HG02678 (cell line): ENCODE measurements around the gene PPFIBP1.

ENCODE experiments used
- ATAC-seq: cut with Tn5 transposase; IDR thresholded peaks from one replicate; pipeline ENCODE4 v1.9.1; 2021; ENCODE audit warnings: mild to moderate bottlenecking, moderate library complexity; ENCODE audit not compliant: unreplicated experiment

PPFIBP1 gene

DNA sequence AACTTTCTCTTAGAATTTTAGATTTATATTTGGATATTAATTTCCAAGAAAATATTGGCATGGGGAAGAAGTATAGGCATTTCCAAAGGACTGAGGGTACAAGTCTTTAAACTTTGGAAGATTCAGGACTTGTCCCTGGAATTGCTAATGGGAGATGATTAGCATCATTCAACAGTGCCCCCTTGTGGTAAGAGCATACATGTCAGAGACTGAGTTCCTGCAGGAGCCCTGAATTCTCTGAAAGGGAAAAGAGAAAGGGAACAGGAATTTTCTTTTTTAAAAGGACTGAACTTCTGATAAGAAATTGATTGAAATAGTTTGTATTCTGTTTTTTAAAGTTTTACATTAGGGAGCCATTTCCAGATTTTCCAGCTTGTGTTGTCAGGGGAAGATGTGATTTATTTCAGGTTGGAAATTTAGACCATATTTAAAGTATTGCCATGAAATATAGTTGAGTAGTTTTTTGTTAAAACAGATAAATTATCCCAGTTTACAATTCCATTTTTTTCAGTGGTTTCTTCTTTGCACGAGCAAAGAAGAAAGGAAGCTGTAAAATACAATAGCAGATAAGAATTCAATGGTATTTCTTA lies 128.3 kb downstream of the PPFIBP1 start:
- no peak for ATAC-seq

DNA sequence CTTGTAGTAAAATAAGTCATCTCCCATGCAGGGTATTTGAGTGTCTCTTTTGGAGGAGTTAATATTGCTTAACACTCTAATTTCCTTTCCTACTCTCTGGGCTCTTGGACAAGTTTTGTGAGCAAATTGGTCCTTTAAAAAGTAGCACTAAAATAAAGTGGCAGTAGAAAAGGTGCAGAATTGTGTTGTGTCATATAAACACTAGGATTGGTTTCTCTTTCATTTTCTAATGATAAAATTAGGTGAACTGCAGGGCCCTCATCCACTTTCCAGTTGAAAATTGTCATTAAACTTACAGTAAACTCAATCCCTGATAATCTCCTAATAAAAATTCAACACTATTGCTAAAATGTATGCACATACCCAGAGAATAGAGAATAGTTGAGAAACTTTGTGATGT lies 129.7 kb downstream of the PPFIBP1 start:
- peak; percentile 57 for ATAC-seq

DNA sequence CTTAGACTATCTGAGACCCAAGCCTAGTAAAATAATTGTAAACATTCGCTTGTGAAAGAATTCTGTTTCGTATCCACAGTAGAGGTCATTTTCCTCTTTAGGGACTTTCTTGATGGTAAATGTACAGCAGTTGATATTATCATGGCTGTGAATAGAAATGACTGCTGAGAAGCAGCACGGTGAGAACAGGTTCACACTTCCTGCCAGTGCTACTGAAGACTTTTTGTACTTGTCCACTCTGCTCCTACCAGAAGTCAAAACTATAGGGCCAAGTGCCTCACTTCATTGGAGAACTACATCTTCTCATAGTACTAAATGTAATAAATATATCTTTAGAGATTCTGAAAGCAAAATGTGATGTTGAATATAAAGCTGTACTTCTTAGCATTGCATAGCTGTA lies 131.5 kb downstream of the PPFIBP1 start:
- ATAC-seq, result peak; percentile 49

DNA sequence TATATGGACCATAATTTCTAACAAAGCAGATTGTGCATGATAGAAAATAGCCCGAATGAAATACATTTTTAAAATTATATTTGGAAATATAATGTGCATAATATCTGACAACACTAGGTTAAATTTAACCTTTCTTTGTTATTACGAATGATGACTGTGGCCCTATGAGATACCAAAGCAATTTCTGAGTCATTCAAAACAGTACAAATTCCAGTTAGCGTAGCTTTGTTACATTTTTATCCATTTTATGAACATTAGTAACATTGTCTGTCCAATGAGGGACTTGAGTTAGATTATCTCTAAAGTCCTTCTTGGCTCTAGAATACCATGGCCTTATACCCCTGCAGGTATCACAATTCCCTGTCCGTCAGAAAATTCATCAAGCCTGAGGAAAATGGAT lies 133.3 kb downstream of the PPFIBP1 start:
- ATAC-seq, result no peak

DNA sequence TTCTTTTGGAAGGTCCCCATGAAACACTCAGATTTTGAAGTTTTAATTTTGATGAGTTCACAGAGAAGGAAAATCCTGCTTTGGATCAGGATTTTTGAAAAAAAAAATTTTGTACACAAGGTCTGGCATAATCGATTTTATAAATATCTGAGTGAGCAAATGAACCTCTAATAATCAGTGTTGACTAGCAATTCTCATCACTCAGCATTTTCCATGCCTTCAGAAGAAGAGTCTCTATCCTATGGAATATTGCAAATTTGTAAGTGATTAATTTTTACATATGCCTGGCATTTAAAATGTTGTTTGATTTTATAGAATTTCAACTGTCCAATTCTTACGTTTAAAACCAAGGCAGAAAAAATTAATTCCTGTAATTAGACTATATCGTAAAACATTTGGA lies 141.7 kb downstream of the PPFIBP1 start:
- no peak for ATAC-seq

DNA sequence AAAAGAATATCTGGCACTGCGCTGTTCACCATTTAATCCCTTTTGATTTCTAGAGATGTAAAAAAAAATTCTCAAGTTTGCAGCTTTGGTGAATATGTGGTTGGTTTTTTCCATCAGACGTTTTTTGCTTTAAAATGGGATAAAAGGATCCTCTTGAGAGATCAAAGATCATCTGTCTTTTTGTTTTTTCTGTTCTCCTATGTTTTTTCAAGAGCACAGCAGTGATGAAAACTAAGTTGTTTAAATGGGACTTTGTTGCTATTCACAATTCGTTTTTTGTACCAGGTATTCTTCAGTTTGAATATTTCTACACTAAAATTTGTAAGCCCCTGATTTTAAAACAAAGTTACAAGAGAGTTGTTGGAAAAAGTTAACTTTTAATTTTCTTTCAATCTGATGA lies 142.5 kb downstream of the PPFIBP1 start:
- ATAC-seq, result no peak

DNA sequence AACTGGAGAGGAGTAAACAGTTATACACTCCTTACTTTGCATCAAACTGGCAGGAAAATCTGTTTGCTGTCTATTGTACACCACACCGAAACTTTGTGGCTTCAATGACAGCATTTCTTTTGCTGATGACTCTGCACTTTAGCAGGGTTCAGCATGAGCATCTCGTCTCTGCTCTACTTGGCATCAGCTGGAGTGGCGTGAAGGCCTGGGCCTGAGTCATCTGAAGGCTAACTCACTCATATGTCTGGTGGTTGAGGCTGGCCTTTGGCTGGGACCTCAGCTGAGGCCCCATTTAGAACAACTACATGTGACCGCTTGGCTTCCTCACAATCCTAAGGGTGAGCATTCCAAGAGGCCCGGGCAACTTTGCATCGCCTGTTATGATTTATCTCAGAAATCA lies 143.5 kb downstream of the PPFIBP1 start:
- ATAC-seq, result no peak

DNA sequence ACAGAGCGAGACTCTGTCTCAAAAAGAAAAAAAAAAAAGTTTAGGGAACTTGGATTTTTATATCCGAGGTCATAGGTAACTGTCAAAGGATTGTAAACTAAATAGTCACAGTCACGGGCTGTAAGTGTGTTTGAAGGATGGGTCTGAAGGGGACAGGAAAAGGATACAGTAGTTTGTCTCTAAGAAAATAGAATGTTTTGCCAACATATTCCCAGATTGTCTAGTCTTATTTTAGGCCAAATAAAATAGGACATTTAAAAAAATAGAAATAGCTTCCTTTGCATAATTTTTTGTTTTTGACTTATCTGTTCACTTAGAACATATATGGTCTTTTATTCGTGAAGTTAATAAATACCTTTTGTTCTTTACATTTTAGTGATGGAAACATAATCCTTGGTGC lies 148.0 kb downstream of the PPFIBP1 start:
- ATAC-seq, result no peak

DNA sequence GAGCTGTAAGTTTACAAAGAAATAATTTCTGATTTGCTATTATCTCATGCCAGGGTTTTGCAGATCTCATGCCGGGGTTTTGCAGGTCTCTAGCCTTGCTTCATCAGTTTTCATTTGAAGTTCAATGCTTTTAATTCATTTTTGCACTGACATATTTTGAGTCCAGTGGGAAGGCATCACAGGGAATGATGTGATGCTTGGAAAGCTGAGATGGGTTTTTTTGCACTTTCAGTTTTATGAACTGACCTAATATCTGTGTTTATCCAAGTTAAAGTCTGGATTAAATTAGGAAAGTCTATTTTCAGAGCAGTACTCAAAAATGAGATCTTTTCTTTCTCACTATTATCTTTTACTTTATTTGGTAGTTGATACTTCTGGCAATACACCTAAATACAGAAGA lies 148.6 kb downstream of the PPFIBP1 start:
- no peak for ATAC-seq

DNA sequence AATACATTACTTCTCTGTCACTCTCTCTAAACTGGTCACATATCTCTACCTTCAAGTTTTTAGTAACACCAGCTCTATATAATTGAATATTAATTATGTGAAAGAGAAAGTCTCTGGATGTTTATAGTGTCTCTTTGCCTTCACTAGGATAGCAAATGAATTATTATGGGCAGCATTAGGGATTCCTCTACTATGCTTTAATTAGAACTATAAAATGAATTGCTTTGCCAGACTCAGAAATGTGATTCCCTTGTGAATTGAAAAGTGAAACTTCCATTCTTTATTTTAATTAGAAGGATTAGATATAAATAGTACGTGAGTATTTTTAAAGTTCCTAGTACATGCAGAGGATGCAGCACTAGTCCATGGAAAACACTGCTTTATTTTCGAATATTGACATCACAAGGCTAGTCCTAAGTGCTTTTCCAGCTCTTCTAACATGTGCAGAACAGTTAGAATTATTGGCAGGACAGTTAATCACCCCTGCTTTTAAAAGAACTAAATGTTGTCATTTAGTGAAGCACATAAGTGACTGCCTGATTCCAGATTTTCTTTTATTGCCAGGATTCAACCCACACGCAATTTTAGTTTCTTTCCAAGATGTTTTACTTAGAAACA lies 149.2 kb downstream of the PPFIBP1 start:
- no peak for ATAC-seq

DNA sequence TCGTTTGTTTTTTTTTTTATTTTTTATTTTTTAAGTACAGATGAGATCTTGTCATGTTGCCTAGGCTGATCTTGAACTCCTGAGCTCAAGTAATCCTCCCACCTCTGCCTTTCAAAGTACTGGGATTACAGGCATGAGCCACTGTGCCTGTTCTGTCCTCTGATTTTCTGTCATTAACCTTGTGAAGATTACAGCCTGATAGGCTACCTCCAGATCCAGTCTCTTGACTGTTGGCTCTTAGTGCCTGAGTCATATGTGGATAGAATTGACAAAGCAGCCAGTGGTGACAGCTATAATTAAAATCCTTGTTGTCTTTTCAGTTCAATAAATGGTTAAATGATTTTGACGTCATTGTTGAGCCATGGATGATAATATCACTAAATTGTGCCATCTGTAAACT lies 151.0 kb downstream of the PPFIBP1 start:
- no peak for ATAC-seq

DNA sequence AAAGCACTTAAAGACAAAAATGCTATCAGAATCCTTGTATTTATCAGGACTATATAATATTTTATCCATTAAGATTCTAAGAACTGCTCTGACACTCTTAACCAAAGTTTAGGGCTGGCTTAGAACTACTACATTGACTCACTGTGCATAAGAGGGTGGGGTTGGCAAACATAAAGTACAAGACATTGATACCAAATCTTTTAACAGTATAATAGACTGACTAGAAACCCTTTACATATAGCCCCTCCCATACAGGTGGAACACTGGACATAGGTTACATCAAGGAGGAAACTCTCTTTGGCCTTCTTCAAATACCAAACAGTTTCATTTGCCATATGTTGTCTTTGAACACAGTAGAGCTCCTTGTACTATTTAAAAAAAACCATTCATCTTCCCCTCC lies 156.6 kb downstream of the PPFIBP1 start:
- no peak for ATAC-seq

DNA sequence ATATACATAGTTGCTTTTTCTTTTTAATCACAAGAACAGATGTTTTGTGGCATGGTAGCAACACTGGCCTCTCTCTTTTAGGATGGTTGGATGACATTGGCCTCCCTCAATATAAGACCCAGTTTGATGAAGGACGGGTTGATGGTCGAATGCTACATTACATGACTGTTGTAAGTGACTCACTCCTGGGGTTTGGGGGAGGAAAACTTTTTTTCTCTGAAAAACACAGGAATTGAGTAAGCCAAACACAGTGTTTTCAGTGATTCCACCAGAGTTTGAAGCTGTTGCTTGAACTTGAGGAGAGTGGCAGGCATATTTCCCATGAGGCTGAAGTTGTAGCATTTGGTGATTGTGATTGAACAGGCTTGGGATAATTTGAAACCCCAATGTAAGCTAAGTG lies 158.5 kb downstream of the PPFIBP1 start:
- ATAC-seq, result no peak

DNA sequence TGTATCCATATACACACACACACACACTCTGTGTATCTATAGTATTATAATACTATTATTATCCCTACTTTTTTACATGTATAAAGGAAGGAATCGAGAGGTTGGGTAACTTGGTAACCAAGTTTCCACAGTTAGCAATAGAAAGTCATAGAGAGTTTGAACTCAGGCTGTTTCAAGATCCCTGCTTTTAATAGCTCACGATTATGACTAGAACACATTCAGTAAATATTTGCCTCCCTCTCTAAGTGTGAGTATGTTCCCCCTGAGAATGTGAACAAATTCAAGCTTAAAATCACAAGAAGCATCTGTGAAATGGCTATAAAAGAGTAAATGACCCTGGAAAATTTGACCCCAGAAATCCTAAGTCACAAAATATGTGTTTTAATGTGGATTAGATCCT lies 161.3 kb downstream of the PPFIBP1 start:
- ATAC-seq, result no peak

DNA sequence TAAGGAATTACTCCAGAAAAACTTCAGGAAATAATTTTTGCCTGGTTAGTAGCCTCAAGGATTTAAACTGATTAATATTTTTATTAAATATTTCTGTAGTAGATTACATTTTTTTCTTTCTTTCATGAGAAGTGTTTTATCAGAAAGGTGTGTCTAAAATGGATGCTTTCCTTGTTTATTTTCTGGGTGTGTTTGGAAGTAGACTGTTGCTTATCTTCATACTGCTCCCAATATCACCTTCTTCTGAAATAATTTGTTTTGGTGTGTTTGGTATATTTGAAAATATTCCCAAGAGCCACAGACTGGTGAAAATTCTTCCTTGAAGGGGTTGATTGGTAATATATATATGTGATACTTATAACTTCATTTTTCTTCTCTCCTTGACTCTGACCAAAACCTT lies 162.1 kb downstream of the PPFIBP1 start:
- ATAC-seq, result no peak

DNA sequence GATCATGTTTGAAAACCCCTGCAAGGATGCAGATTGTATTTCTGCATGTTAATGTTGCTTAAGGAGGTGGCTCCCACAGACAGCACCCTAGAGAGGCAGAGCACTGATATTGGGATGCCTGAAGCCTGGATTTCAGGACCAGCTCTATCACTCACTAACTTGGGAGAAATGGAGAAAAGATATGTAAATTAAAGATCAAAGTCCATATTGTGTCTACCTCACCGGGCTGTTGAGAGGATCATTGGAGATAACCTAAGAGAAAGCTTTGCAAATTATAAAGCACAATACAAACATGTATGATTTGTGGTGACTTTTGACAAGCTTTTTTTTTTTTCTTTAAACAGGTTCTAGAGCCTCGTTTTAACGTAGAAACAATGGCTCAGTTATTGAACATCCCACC lies 164.7 kb downstream of the PPFIBP1 start:
- no peak for ATAC-seq

DNA sequence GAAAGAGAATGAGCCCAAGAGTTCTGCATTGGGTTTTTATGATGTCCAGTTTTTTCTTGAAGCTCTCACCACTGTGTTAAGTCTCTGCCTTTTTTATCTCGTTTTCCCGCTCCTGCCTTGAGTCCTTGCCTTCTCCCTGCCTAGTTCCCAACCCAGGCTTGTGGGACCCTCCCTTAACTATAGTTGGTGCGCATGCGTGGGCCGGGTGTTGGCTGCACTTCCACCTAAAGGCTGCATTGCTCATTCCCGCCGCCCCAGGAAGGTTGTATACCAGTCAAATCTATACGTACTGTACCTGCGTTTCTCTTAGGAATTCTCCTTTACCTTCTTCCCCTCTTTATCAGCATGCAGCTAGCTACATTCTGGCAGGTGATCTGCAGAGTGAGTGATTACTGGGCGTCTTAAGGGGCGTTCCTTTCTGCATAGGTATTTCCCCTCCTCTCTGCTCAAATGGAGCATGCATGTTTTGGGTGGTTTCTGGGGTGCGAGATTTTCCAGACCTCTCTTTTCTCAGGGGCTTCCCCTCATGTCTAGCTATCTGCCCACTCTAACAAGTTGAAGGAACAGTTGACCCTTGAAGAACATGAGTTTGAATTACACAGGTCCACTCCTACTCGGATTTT lies 165.7 kb downstream of the PPFIBP1 start:
- ATAC-seq, result no peak

DNA sequence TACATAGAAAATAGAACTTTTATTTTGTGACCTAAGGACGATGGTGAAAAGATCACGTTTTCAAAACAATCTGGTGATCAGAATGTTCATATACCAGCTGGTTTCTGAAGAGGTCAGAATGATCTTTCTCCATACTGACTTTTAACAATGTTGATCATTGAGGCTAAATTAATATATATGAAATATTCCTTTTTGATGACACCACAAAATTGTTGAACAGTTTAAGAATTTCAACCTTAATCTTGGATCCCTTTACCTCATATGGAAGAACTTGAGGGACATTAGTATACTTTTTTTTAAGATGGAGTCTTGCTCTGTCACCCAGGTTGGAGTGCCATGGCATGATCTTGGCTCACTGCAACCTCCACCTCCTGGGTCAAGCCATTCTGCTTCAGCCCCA lies 169.4 kb downstream of the PPFIBP1 start:
- no peak for ATAC-seq

DNA sequence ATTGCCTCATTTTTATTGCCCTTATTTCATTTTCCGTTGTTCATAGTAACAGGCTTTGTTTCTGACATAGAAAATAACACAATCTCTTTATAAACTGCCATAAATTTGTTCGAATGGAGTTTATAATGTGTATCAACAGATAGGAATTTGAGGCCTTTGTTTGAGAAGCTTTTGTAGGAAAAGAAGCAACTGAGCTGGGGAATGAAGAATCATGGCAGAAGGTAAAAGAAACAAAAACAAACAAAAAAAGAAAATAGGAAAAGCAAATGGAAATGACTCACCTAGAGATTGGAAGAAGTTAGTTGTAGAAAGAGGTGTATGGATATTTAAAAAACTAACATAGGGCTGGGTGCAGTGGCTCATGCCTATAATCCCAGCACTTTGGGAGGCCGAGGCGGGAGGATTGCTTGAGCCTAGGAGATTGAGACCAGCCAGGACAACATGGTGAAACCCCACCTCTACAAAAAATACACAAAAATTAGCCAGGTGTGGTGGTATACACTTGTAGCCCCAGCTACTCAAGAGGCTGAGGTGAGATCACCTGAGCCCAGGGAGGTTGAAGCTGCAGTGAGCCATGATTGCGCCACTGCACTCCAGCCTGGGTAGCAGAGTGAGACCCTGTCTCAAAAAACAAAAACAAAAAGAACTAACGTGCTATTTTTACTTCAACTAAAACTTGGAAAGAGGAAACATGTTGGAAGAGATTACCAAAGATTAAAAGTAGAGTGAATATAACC lies 171.7 kb downstream of the PPFIBP1 start:
- ATAC-seq, result no peak

DNA sequence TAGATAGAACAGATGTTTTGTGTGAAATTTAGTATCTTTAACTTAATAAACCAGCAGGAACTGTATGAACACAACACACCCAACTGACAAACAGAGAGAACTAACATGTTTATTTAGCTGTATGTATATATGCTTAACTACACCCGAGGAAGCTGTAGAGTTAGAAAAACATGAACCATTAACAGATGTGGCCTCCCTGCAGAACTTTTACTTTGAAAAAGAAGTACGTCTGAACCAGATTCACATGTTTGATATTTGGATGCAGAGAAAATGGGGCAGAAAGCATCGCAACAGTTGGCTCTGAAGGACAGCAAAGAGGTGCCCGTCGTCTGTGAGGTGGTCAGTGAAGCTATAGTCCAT lies 172.3 kb downstream of the PPFIBP1 start, which contains the start of gene REP15:
Gene REP15, plus strand, starts transcription at position 155 of the 360 bp plus-strand sequence. Its CDS starts 116 bp downstream, at position 271.
- ATAC-seq, result no peak

DNA sequence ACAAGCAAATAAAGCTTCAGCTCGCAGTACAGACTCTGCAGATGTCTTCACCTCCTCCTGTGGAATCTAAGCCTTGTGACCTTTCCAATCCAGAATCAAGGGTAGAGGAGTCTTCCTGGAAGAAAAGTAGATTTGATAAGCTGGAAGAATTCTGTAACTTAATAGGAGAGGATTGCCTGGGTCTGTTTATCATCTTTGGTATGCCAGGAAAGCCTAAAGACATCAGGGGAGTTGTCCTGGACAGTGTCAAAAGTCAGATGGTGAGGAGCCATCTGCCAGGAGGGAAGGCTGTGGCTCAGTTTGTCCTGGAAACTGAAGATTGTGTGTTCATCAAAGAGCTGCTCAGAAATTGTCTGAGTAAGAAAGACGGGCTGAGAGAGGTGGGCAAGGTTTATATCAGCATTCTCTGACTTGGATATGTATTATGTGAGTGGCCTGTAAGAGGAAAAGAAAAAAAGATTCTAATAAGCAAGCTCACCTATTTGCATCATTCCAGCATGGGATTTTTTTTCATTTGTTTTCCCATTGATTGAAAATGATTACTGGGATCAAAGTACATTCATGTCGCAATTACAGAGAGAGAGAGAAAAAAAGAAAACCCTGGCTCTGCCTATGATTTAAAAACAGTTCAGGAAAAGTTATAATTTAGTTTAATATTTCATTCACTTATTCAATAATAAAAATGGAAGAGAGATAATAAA lies 173.0 kb downstream of the PPFIBP1 start:
- ATAC-seq, result no peak
